Endothelial cell of umbilical vein (primary cell): ENCODE results near the gene LZIC. TPM values are rescaled to one million over a fixed set of nuclear protein-coding genes. Genes with fewer than 3 reads are reported as not detected.

ENCODE experiments used
- Bru-seq: library from RNA; stranded (reverse); fragments of 400-500 nt; gene quantifications from one replicate; lab custom pipeline; 2021; lab: Mats Ljungman, UMichigan
- BruChase-seq, 2 experiments: library from RNA; stranded (reverse); fragments of 400-500 nt; gene quantifications; one replicate each; lab custom pipeline; 2021; lab: Mats Ljungman, UMichigan
- BruUV-seq: library from RNA; stranded (reverse); fragments of 400-500 nt; replicated peaks from 2 replicates; lab custom pipeline; 2021; lab: Mats Ljungman, UMichigan
- CTCF ChIA-PET: fragments of 300-600, 350-600 bp; sonication (Branson Sonifier 250); formaldehyde crosslinking; loops from one replicate; lab custom pipeline; 2021; ENCODE audit warnings: antibody characterized with exemption, inconsistent platforms; lab: Charles Lee
- POLR2A ChIA-PET: fragments of 300-600, 350-600 bp; sonication (Branson Sonifier 250); formaldehyde crosslinking; loops from one replicate; lab custom pipeline; 2021; ENCODE audit warnings: antibody characterized with exemption, inconsistent platforms; lab: Charles Lee
- DNase-seq: peaks from one replicate; pipeline ENCODE4 v3.0.0-alpha.2; 2011; ENCODE audit warnings: low read depth, low spot score
- FAIRE-seq: peaks from 2 replicates; lab custom pipeline; 2011; peaks lifted over from hg19 to GRCh38; lab: Jason Lieb, UNC
- H2AFZ ChIP-seq: 2 replicates; pipeline ENCODE4 v1.6.0; 2012; ENCODE audit warnings: low read depth, low read length, control low read depth, inconsistent platforms
- H3K27ac ChIP-seq: 2 replicates; pipeline ENCODE4 v1.5.1; 2011; ENCODE audit warnings: low read depth, mild to moderate bottlenecking, control low read depth, low read length, moderate library complexity; ENCODE audit not compliant: insufficient read depth
- H3K27me3 ChIP-seq, 2 experiments: 2 replicates each; pipeline versions ENCODE4 v1.6.0 to v1.6.1; 2011; ENCODE audit warnings: low read length in 2 of 2, mixed read lengths in 1 of 2; ENCODE audit not compliant: control insufficient read depth in 2 of 2, insufficient read depth in 2 of 2
- H3K36me3 ChIP-seq, 2 experiments: 2 replicates in 1 of 2; 3 replicates in 1 of 2; pipeline ENCODE4 v1.5.1; 2011; ENCODE audit warnings: low read length in 2 of 2, mild to moderate bottlenecking in 1 of 2, moderate library complexity in 1 of 2; ENCODE audit not compliant: control insufficient read depth in 2 of 2, insufficient read depth in 2 of 2; ENCODE audit errors: extremely low read depth in 1 of 2
- H3K4me1 ChIP-seq: 3 replicates; pipeline ENCODE4 v1.5.1; 2011; ENCODE audit warnings: mild to moderate bottlenecking, low read length; ENCODE audit not compliant: control insufficient read depth, insufficient read depth; ENCODE audit errors: extremely low read depth
- H3K4me2 ChIP-seq: 2 replicates; pipeline ENCODE4 v1.6.1; 2011; ENCODE audit warnings: low read length, control low read depth, mixed read lengths; ENCODE audit not compliant: insufficient read depth
- H3K4me3 ChIP-seq, 3 experiments: fragments of 200-600 bp in 1 of 3; sonication (generic), shearing (Covaris generic) in 1 of 3; replicated peaks in 1 of 3; 2 replicates each; pipeline ENCODE4 v1.5.1; 2011 to 2016; ENCODE audit warnings: control low read depth in 3 of 3, low read length in 3 of 3, mild to moderate bottlenecking in 2 of 3, inconsistent platforms in 1 of 3, low read depth in 1 of 3, moderate library complexity in 1 of 3; ENCODE audit not compliant: insufficient read depth in 1 of 3
- H3K79me2 ChIP-seq: 2 replicates; pipeline ENCODE4 v1.6.0; 2012; ENCODE audit warnings: low read length, inconsistent platforms; ENCODE audit not compliant: control insufficient read depth, insufficient read depth
- H3K9ac ChIP-seq: replicated peaks from 2 replicates; pipeline ENCODE3; 2011; ENCODE audit warnings: low read length, control low read depth; ENCODE audit not compliant: insufficient read depth; ENCODE audit errors: extremely low read depth
- H3K9me1 ChIP-seq: replicated peaks from 3 replicates; pipeline ENCODE4 v1.6.0; 2011; ENCODE audit warnings: mild to moderate bottlenecking, low read length; ENCODE audit not compliant: control insufficient read depth, insufficient read depth; ENCODE audit errors: extremely low read depth
- H3K9me3 ChIP-seq: replicated peaks from 2 replicates; pipeline ENCODE4 v1.5.1; 2012; ENCODE audit warnings: low read length, inconsistent platforms; ENCODE audit not compliant: control insufficient read depth, insufficient read depth
- H4K20me1 ChIP-seq: replicated peaks from 2 replicates; pipeline ENCODE3; 2011; ENCODE audit warnings: mild to moderate bottlenecking, low read length; ENCODE audit not compliant: control insufficient read depth, insufficient read depth; ENCODE audit errors: extremely low read depth
- GATA2 ChIP-seq: IDR thresholded peaks from 2 replicates; pipeline ENCODE4 v1.7.0; 2011; ENCODE audit warnings: low read depth, mild to moderate bottlenecking, moderate library complexity, mixed read lengths, low read length; ENCODE audit not compliant: insufficient read length, insufficient read depth
- POLR2A ChIP-seq: IDR thresholded peaks from 2 replicates; pipeline ENCODE4 v1.6.1; 2012; ENCODE audit warnings: low read depth, mild to moderate bottlenecking, control low read depth, low read length
- POLR2AphosphoS5 ChIP-seq: IDR thresholded peaks from 2 replicates; pipeline ENCODE4 v1.6.1; 2012; ENCODE audit warnings: low read depth, mild to moderate bottlenecking, control low read depth, low read length, moderate library complexity; ENCODE audit not compliant: insufficient read depth
- dilution Hi-C: fragments of 300-500 bp; cut with MboI; formaldehyde crosslinking; loops from one replicate; pipeline ENCODE4 v1.15.0; 2019; ENCODE audit warnings: low sequenced_read_pairs; ENCODE audit not compliant: extremely low pct_ligation_motif_present
- intact Hi-C: fragments of 100-400 bp; cut with micrococcal nuclease; formaldehyde crosslinking; loops from one replicate; pipeline ENCODE4 v1.10.0; 2022
- long read RNA-seq: library from polyadenylated mRNA; stranded (forward); transcript quantifications from one replicate; pipeline ENCODE4 v2.0.0, GENCODE V29; 2021
- polyA minus RNA-seq, 3 experiments: library from RNA; depleted of rRNA, polyadenylated mRNA; stranded (reverse); fragments of >200 nt; gene quantifications; 1 replicate in 1 of 3; 2 replicates in 2 of 3; pipeline ENCODE4 v1.2.3, GENCODE V29; 2011
- polyA plus RNA-seq, 4 experiments: library from polyadenylated mRNA; depleted of rRNA in 3 of 4; stranded (reverse) in 3 of 4; unstranded in 1 of 4; fragments of >200 nt; gene quantifications; 2 replicates each; pipeline versions ENCODE4 v1.2.1 to v1.2.3, GENCODE V29; 2011 to 2012; ENCODE audit warnings: missing spikeins in 1 of 4
- total RNA-seq: library from RNA; stranded (reverse); gene quantifications from 2 replicates; pipeline ENCODE4 v1.2.3, GENCODE V29; 2021

LZIC gene
- total RNA-seq (22.7 and 23.4 TPM in 2 replicates), polyA plus RNA-seq (2.9 and 3.7 TPM in 2 replicates), polyA minus RNA-seq (6.0 and 6.3 TPM in 2 replicates), Bru-seq, nascent RNA (percentile 56 among the genes with signal in this experiment), BruChase-seq, experiment 1, labeled RNA remaining after a 6-hour chase (percentile 79 among the genes with signal in this experiment), BruChase-seq, experiment 2, labeled RNA remaining after a 2-hour chase (percentile 61 among the genes with signal in this experiment)
- 7.5 and 7.7 TPM in 2 replicates for polyA plus RNA-seq (2011; cell fraction: cytosol; rRNA removed)
- polyA plus RNA-seq (2011; cell fraction: nucleus; rRNA removed): 4.1 and 6.7 TPM in 2 replicates
- polyA plus RNA-seq (2012): 17.0 and 27.1 TPM in 2 replicates
- polyA minus RNA-seq (2011; cell fraction: cytosol; rRNA and poly(A)+ RNA removed): 9.6 TPM
- polyA minus RNA-seq (2011; cell fraction: nucleus; rRNA and poly(A)+ RNA removed): 2.6 and 3.7 TPM in 2 replicates
- long read RNA-seq, transcript LZIC-203 (7 exons, 1,405 nt): major isoform, 11 of 33 reads
- long read RNA-seq, transcript LZIC-202 (8 exons, 2,281 nt): minor isoform, 7 of 33 reads
- long read RNA-seq, partial matches to known transcripts: 1 of 33 reads
- long read RNA-seq, other reads (novel, unspliced or antisense): 10 of 33 reads

DNA sequence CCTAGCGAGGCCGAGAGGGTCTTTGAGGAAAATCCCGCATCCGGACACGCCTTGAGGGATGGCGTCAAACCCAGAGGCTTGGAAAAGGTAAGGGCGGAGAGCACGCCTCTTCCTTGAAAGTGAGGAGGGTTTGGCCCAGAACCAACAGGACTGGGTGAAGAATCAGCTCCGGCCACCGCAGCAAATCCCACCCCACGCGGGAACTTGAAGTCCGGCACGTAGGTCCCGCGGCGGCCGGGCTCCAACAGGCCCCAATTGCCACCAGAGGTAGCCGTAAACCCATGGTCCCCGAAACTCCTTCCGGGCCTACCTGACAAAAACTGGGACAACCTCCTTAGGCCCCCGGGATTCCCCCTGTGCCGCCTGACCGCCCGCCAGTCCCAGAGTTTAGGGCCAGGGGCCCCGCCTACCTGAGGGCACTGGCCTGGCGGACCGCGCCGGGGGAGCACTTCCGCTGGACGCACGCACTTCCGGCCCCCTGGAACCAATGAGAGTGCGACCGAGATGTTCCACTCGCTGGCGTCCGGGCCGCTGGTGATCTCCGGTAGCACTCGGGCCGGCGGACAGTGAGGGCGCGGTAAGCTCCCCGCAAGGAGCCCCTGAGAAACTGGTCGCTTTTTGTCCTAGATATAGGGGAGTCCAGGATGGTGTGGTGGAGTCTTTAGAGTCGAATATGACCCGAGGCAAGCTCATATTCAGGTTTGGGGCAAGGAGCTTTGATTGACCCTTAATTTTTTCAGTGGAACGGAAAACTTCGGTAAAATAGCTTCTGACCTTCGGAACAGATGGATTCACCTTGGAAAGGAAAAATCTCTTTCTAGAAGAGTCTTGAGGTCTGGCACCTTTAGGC lies at the start of gene LZIC, which contains the start of gene NMNAT1:
Gene LZIC, minus strand, starts transcription at position 453 of the 850 bp plus-strand sequence. CDS start 6,772 bp downstream, outside the sequence.
Gene NMNAT1, plus strand, starts transcription at position 537 of the 850 bp plus-strand sequence. CDS start 28,599 bp downstream, outside the sequence.
- DNase-seq: peak; percentile 94
- intact Hi-C loops: loop anchor here (1.0 to 2.0 kb wide), 8 partner anchors 33 to 485 kb away; partner anchors contain the start of genes CTNNBIP1, KIF1B and UBE4B

More for the DNA sequence above, at the start of gene LZIC, which contains the start of gene NMNAT1:
- ChIA-PET CTCF (interaction anchor here (0.6 to 4.0 kb wide), 20 partner anchors 12 to 317 kb away, joined by 3 to 51 read pairs (median 4); partner anchors contain the start of gene UBE4B), POLR2A (interaction anchor here (0.6 to 1.4 kb wide), 6 partner anchors 11 to 260 kb away, joined by 3 to 7 read pairs (median 4); partner anchors contain the start of genes CTNNBIP1 and UBE4B)
- peak within 1 kb of the TSS; percentile 99 for H3K9ac ChIP-seq
- dilution Hi-C loops: no loop called here
- H4K20me1 ChIP-seq: no peaks in the 10 kb centered on the region
- H2AFZ ChIP-seq: peak within 1 kb of the TSS; percentile 97
- H3K79me2 ChIP-seq: peaks cover 8% of the 10 kb centered on the region
- peak; percentile 97 for FAIRE-seq
- BruUV-seq: no TSS peak
- peak within 1 kb of the TSS; percentile 91 for H3K27ac ChIP-seq
- H3K36me3 ChIP-seq: peaks cover 0 to 2% of the 10 kb centered on the region in 2 experiments
- H3K27me3 ChIP-seq: no peaks in the 10 kb centered on the region
- H3K9me3 ChIP-seq: no peaks in the 10 kb centered on the region
- no peaks in the 10 kb centered on the region for H3K9me1 ChIP-seq
- peak; percentile 96 for TF ChIP-seq POLR2A
- peak; percentile 97 for TF ChIP-seq POLR2AphosphoS5
- no peak for TF ChIP-seq GATA2
- peak within 1 kb of the TSS; percentile 79 to 99 (median 95) for H3K4me3 ChIP-seq
- peaks cover 4% of the 10 kb centered on the region for H3K4me1 ChIP-seq
- H3K4me2 ChIP-seq: peak within 1 kb of the TSS; percentile 99
